Central memory CD8-positive, alpha-beta T cell (primary cell): ENCODE results near the gene PTAR1.
A peak's percentile ranks its signal among the peaks of the same experiment; 100 is the strongest.
"Not testable (repeated sequence)": the region's sequence is repeated elsewhere in the genome, so short reads cannot be mapped to it uniquely, and the experiment has no call there.

Source experiments
- ATAC-seq: fragments of 150-1000 bp; cut with Tn5 transposase; replicated peaks from 2 replicates; pipeline ENCODE4 v1.10.0; 2022; ENCODE audit warnings: mild to moderate bottlenecking, moderate FRiP score, moderate number of reproducible peaks; ENCODE audit not compliant: poor library complexity, severe bottlenecking; ENCODE audit errors: extremely low read depth
- DNase-seq, 2 donors: peaks; one replicate each; pipeline ENCODE4 v3.0.0; 2021; ENCODE audit warnings: low spot score in 2 of 2
- H3K27ac Mint-ChIP-seq: one replicate; pipeline ENCODE4 v1.8.0; 2022; ENCODE audit warnings: low read depth, mild to moderate bottlenecking, moderate library complexity, mixed read lengths
- H3K27me3 Mint-ChIP-seq: one replicate; pipeline ENCODE4 v1.8.0; 2022; ENCODE audit warnings: mixed read lengths
- H3K36me3 Mint-ChIP-seq: one replicate; pipeline ENCODE4 v1.8.0; 2022; ENCODE audit warnings: mild to moderate bottlenecking, moderate library complexity, mixed read lengths; ENCODE audit not compliant: insufficient read depth
- H3K4me1 Mint-ChIP-seq: one replicate; pipeline ENCODE4 v1.8.0; 2022; ENCODE audit warnings: mixed read lengths
- H3K4me3 Mint-ChIP-seq: one replicate; pipeline ENCODE4 v1.8.0; 2022; ENCODE audit warnings: mild to moderate bottlenecking, moderate library complexity, mixed read lengths
- H3K9me3 Mint-ChIP-seq: one replicate; pipeline ENCODE4 v1.8.0; 2022; ENCODE audit warnings: mixed read lengths

Gene PTAR1

DNA sequence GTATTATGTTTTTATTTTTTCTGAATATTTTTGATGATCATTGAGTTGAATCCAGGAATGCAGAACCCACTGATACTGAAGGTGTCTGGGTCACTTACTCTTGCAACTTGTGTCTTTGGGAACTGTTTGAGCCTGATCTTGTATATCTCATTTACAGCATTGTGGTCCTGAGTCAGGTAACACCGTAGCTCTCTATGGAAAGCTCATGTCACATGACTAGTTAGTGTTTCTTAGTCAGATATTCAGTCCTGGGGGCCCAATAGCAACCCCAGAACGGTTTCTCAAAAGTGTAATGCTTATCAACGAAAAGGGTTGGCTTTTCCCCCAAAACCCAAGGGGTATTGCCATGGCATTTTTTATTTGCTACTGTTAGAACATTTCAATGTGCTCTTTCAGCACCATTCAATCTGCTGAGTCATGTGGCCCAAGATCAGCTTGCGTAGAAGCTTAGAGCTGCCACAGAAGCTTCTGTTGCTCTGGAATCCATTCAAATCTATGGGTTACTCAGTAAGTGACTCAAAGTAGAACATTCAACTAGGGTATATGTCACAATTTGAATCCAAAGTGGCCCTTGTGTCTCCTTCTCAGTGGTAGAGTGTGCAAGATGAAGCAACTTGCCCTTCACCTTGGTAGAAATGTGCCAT is 12.1 kb upstream of the PTAR1 start:
- peaks cover 6% of the 10 kb centered on the region for H3K27me3 Mint-ChIP-seq
- H3K27ac Mint-ChIP-seq, result no peak overlapping the region
- ATAC-seq, result no peak
- H3K9me3 Mint-ChIP-seq, result no peaks in the 10 kb centered on the region
- DNase-seq, result no peak
- no peaks in the 10 kb centered on the region for H3K36me3 Mint-ChIP-seq
- no peaks in the 10 kb centered on the region for H3K4me1 Mint-ChIP-seq
- no peak overlapping the region for H3K4me3 Mint-ChIP-seq

DNA sequence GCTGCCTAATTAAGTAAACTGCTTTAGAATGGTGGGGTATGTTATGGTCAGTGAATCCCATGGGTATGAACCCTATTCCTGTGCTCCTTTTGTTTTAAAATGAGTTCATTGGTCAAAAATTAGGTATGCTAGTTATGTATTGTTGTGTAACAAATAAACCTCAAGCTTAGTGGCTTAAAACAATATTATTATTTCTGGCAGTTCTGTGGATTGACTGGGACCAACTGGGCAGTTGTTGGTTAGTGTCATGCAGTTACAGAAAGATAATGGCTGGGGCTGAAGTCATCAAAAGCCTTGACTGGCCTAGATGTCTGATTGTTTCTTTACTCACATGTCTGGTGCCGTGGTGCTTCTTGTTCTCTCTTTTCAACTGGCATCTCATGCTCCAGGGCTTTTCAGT is 8.9 kb upstream of the PTAR1 start:
- H3K4me3 Mint-ChIP-seq, result no peak overlapping the region
- H3K27ac Mint-ChIP-seq, result no peak overlapping the region
- no peaks in the 10 kb centered on the region for H3K9me3 Mint-ChIP-seq
- DNase-seq (no peak), ATAC-seq (no peak)
- no peaks in the 10 kb centered on the region for H3K36me3 Mint-ChIP-seq
- H3K4me1 Mint-ChIP-seq, result no peaks in the 10 kb centered on the region
- no peaks in the 10 kb centered on the region for H3K27me3 Mint-ChIP-seq

DNA sequence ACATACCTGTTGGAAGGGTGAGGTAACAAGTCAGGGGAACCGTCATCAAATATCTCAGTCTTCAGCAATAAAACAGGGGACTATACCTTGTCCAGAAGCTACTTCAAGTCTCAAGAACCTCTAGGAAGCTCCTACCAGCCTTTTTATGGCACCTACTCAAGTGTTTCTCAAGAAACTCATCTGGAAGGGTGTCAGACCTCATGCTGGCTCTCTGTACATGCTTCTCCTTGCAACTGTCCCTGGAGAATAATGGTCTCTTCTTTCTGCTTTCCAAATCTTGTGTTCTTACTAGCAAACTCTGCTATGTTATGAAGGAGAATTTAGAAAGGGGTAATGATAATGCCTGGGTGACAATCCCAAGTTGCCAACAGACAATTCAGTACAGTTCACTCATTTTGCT is 8.3 kb upstream of the PTAR1 start:
- Mint-ChIP-seq H3K27ac (no peak overlapping the region), H3K9me3 (no peaks in the 10 kb centered on the region), H3K36me3 (no peaks in the 10 kb centered on the region), H3K4me3 (no peak overlapping the region), H3K27me3 (no peaks in the 10 kb centered on the region), H3K4me1 (no peaks in the 10 kb centered on the region)
- DNase-seq, result no peak
- no peak for ATAC-seq

DNA sequence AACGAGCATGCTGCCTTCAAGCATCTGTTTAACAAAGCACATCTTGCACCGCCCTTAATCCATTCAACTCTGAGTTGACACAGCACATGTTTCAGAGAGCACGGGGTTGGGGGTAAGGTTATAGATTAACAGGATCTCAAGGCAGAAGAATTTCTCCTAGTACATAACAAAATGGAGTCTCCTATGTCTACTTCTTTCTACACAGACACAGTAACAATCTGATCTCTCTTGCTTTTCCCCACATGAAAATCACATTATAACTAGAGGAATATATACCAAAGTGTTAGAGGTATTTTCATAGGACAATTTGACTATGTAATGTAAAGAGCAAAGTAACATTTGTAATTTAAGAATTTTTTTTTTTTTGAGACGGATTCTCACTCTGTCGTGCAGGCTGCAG is 4.1 kb upstream of the PTAR1 start:
- not testable (repeated sequence) for H3K27ac Mint-ChIP-seq, H3K4me1 Mint-ChIP-seq, ATAC-seq, H3K27me3 Mint-ChIP-seq, H3K9me3 Mint-ChIP-seq, H3K36me3 Mint-ChIP-seq, H3K4me3 Mint-ChIP-seq, DNase-seq

DNA sequence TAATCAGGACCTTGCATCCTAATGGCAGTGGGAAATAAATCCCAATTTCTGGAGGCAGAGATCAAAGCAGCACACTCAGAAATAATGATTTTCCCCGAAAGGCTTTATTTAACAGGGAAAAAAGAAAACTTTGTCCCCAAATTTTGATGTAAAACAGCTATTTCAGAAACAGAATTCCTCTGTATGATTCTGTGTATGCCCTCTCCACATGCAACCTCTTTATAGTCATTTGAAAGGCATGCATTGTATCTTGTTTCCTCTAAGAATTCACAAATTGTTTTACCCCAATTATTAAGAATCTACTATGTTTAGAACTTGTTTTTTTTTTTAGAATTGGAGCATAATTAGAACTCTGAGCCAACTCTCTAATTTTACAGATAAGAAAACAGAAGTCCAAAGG is 2.7 kb upstream of the PTAR1 start:
- H3K27ac Mint-ChIP-seq, result no peak overlapping the region
- H3K4me3 Mint-ChIP-seq, result no peak overlapping the region
- H3K4me1 Mint-ChIP-seq, result peaks cover 14% of the 10 kb centered on the region
- H3K36me3 Mint-ChIP-seq, result peaks cover 7% of the 10 kb centered on the region
- no peak for ATAC-seq
- no peaks in the 10 kb centered on the region for H3K27me3 Mint-ChIP-seq
- DNase-seq, result no peak
- H3K9me3 Mint-ChIP-seq, result no peaks in the 10 kb centered on the region

GRCh38 chr9:69760278-69760610 is 433 bp upstream of the PTAR1 start:
- Mint-ChIP-seq H3K27ac (peak overlapping the region; percentile 91), H3K4me3 (peak overlapping the region; percentile 96), H3K4me1 (peaks cover 33% of the 10 kb centered on the region), H3K27me3 (no peaks in the 10 kb centered on the region), H3K36me3 (peaks cover 10% of the 10 kb centered on the region), H3K9me3 (no peaks in the 10 kb centered on the region)
- no peak for ATAC-seq
- DNase-seq, result no peak

GRCh38 chr9:69759021-69759420 is 790 bp downstream of the PTAR1 start:
- Mint-ChIP-seq H3K27me3 (no peaks in the 10 kb centered on the region), H3K4me1 (peaks cover 38% of the 10 kb centered on the region), H3K27ac (peak overlapping the region; percentile 91), H3K36me3 (peaks cover 10% of the 10 kb centered on the region), H3K9me3 (no peaks in the 10 kb centered on the region), H3K4me3 (peak overlapping the region; percentile 96)
- ATAC-seq (peak; percentile 11), DNase-seq (no peak)

DNA sequence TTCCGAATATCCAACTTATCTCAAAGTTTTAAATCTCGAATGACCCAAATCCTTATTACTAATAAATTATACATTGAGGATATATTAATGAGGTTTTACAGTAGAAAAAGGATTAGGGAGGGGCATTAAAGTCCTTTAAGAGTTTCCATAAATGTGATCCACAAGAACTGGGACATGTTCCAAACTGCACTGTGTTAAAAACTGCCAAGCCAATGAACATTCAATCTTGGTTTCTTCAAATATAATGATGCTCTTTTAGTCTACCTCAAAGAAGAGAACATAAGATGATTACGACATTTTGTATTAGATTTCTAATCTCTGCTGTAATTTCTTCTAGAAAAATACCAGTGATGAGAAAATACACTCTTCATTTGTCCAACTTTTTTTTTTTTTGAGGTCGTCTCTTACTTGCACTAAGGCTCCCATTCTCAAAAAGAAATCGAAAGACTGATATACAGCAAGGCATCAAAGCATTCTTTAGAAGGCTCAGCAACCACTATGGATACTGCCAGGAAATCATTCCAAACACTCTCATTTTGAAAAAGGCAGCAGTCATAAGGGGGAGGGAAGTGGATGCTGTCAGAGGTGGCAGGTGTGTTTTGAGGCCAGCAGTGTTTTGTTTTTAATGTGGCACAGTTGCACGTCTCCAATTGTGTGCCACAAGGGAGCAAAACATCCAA is 1.7 kb downstream of the PTAR1 start:
- peaks cover 12% of the 10 kb centered on the region for H3K36me3 Mint-ChIP-seq
- no peaks in the 10 kb centered on the region for H3K9me3 Mint-ChIP-seq
- H3K27ac Mint-ChIP-seq, result no peak overlapping the region
- no peaks in the 10 kb centered on the region for H3K27me3 Mint-ChIP-seq
- H3K4me1 Mint-ChIP-seq, result peaks cover 46% of the 10 kb centered on the region
- no peak for DNase-seq
- peak overlapping the region; percentile 96 for H3K4me3 Mint-ChIP-seq
- ATAC-seq, result no peak

DNA sequence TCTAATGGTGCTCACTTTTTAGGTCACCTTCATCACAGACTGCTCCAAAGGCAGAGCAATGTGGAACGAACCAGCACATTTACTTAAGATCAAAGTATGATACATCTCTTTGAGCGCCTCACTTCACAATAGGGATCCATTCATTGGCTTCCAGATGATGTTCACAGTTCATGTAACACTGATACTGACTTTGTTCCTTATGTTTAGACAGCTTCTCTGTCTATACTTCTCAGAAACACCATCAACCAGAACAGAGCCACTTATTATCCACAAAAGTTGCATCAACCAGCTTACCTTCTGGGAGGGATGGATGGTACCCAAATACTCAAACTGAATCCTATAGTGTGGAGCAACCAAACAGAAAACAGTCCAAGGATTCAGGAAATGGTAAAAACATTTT is 4.6 kb downstream of the PTAR1 start:
- peaks cover 12% of the 10 kb centered on the region for H3K36me3 Mint-ChIP-seq
- H3K27ac Mint-ChIP-seq, result no peak overlapping the region
- DNase-seq (no peak), ATAC-seq (no peak)
- no peaks in the 10 kb centered on the region for H3K9me3 Mint-ChIP-seq
- H3K27me3 Mint-ChIP-seq, result no peaks in the 10 kb centered on the region
- no peak overlapping the region for H3K4me3 Mint-ChIP-seq
- H3K4me1 Mint-ChIP-seq, result peaks cover 50% of the 10 kb centered on the region

- H3K9me3 Mint-ChIP-seq, result no peaks in the 10 kb centered on the region
- H3K27me3 Mint-ChIP-seq, result no peaks in the 10 kb centered on the region
- peaks cover 58% of the 10 kb centered on the region for H3K4me1 Mint-ChIP-seq
- H3K4me3 Mint-ChIP-seq, result no peak overlapping the region
- ATAC-seq (no peak), DNase-seq (no peak)
- peaks cover 8% of the 10 kb centered on the region for H3K36me3 Mint-ChIP-seq
- no peak overlapping the region for H3K27ac Mint-ChIP-seq
Observed at GRCh38 chr9:69753830-69754229, 6.0 kb downstream of the PTAR1 start.

DNA sequence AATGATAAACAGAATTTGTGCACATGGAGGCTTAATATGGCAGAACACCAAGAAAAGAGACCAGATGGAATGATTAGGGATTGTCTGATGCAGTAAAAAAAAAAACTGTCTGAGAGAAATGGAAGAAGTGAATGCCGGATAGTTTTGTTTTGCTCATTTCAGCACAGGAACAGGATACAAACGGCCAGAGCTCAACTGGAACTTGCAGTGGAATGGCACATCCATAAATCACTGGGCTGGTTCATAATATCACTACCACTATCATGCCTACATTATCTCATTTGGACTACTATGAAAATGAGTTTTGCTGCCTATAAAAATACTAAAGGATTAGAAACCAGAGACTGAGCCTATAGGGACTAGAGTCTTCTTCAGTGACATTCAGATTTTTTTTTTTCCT is 9.7 kb downstream of the PTAR1 start:
- Mint-ChIP-seq H3K4me1 (peaks cover 59% of the 10 kb centered on the region), H3K27me3 (no peaks in the 10 kb centered on the region), H3K4me3 (no peak overlapping the region), H3K36me3 (peaks cover 18% of the 10 kb centered on the region), H3K27ac (no peak overlapping the region), H3K9me3 (no peaks in the 10 kb centered on the region)
- no peak for DNase-seq
- ATAC-seq, result no peak

DNA sequence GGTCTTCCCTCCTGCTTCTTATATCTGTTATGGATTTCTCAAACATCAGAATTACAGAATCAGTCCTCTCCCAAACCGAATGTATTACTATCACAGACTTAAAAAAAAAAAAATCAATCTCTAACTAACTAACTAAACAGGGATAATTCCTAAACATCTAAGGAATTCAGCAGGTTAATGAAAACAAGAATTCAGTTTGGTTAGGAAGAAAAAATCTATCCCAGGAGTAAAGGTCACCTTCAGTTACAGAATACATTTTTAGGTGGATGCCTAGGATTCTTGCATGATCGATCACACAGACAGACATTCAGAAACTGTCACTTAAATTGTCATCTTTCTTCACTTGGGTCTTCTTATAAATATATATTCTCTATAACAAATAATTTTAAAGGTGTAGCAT is 11.5 kb downstream of the PTAR1 start:
- DNase-seq, result no peak
- Mint-ChIP-seq H3K9me3 (no peaks in the 10 kb centered on the region), H3K27ac (no peak overlapping the region), H3K4me1 (peaks cover 50% of the 10 kb centered on the region), H3K4me3 (no peak overlapping the region), H3K36me3 (peaks cover 18% of the 10 kb centered on the region), H3K27me3 (no peaks in the 10 kb centered on the region)
- no peak for ATAC-seq

DNA sequence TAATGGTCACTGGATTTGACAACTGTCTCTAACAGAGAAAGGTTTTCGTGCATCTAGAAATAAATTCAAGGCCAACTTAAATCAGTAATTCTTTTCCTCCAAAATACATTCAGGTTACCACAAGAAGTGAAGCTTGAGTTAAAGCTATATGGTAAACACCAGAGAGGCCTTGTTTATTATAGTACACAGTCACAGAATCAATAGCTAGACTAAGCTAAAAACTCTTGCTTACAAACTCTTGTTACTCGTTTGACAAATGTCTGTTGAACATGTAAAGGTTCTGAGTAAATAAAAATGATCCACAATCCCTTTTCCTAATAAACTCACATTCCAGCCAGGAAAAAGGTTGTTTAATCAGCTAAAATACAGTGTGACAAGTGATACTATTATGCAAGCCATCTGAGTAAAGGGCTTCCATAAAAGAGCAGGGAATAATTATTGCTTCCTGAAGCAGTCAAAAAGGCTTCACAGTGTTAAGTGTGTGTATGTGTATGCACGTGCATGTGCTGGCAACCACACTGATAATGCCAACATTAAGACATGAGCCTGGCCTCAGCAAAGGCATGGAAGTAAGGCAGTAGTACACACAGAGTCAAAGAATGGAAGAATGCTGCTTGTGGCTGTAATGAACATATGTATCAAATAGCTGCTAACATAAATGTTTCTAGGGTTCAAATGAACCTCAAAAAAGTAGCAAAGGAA is 12.8 kb downstream of the PTAR1 start:
- no peak for ATAC-seq
- DNase-seq, result no peak
- H3K4me3 Mint-ChIP-seq, result no peak overlapping the region
- no peaks in the 10 kb centered on the region for H3K9me3 Mint-ChIP-seq
- no peaks in the 10 kb centered on the region for H3K27me3 Mint-ChIP-seq
- H3K4me1 Mint-ChIP-seq, result peaks cover 45% of the 10 kb centered on the region
- H3K27ac Mint-ChIP-seq, result no peak overlapping the region
- peaks cover 17% of the 10 kb centered on the region for H3K36me3 Mint-ChIP-seq
